HG03025 (cell line): ENCODE results near the gene PIGU.

ENCODE experiments used
- ATAC-seq: cut with Tn5 transposase; IDR thresholded peaks from one replicate; pipeline ENCODE4 v1.9.1; 2021; ENCODE audit warnings: mild to moderate bottlenecking, moderate library complexity; ENCODE audit not compliant: unreplicated experiment, low FRiP score

PIGU gene

DNA sequence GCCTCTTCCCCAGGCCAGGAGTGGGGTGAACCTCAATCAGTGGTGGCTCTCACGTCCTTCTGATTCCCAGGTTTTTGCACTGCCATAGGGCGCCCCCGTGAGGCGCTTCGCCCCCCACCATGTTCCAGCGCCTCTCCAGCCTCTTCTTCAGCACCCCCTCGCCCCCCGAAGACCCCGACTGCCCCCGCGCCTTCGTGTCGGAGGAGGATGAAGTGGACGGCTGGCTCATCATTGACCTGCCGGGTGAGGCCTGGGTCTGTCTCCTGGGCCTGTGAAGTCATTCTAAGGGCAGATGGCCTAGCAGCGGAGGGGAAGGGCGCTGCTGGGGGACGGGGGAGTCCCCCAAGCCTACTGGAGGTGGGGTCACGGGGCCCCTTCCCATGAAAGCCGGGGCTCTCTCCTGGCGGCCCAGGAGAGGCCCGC lies 31.7 kb upstream of the PIGU start:
- ATAC-seq = no peak

GRCh38 chr20:34706912-34707784 lies 30.3 kb upstream of the PIGU start:
- ATAC-seq = no peak

GRCh38 chr20:34706302-34706875 lies 29.5 kb upstream of the PIGU start:
- no peak for ATAC-seq

GRCh38 chr20:34705397-34706301 lies 28.8 kb upstream of the PIGU start:
- no peak for ATAC-seq

DNA sequence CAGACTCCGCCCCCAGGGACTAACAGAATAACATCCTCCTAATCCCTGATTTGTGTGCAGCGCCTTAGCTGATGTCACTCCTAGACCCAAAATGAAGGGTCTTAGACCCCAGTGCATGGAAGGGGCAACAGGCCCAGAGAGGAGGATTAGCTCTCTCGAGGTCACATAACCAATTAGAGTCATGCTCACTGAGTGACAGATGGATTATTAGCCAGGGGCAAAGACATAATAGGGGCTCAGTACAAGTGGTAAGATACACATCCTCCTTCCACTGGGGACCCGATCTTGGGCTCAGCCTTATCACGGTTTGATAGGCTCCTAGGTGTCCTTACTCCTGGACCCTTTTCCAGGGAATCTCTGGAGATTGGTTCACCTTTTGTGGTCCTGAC lies 28.1 kb upstream of the PIGU start:
- no peak for ATAC-seq

- ATAC-seq = peak; percentile 45
Measured at GRCh38 chr20:34704177-34705007, 27.5 kb upstream of the PIGU start, which contains the start of gene TP53INP2. TP53INP2 (plus strand) TSS chr20:34704344; CDS start chr20:34708740, 4,396 bp downstream.

DNA sequence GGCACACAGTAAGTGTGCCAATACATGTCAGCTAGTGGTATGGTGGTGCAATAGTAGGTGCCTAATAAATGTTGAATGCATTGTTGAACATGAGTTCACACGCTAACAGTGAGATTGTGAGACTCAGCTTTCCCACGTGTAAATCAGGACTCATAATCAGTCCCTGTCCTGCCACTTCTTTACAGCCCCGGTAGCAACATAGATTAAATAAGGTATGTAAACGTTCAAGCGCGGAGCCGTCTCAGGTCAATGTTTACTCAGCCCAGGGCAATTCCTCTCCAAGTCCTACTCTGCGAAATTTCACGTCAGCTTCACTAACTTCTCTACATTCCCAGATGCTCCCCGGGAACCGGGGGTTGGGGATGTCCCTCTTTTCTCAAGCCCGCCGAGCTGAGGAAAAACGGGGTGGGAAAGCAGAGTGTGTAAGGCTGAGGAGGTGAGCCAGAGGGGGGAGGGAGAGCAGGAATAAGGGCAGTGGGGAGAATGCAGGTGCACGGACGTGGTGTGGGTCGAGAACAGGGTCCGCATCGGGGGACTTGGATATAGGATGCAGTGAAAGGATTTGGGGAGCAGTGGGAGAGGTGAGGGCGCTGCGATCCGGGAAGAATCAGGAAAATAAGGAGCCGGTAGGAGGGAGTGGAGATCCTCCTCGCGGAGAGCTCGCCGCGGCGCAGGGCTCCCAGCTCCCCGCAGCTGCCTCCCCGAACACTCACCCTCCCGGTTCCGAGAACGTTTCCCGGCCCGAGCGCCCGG lies 26.7 kb upstream of the PIGU start:
- ATAC-seq = no peak

DNA sequence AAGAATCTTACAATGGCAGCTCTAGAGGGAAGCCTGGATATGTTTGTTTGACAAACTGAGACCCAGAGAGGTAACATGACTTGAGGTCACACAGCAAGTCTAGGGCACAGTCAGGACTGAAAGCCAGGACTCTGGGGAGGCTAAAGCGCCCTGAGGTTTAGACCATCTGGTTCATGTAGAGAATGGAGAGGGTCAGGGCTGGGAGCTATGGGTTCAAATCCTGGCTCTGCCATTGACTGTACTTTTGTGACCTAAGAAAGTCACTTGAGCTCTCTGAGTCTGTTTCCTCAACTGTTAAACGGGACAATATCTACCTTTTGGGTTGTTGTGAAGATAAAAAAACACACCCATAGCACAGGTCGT lies 26.1 kb upstream of the PIGU start:
- ATAC-seq = no peak

DNA sequence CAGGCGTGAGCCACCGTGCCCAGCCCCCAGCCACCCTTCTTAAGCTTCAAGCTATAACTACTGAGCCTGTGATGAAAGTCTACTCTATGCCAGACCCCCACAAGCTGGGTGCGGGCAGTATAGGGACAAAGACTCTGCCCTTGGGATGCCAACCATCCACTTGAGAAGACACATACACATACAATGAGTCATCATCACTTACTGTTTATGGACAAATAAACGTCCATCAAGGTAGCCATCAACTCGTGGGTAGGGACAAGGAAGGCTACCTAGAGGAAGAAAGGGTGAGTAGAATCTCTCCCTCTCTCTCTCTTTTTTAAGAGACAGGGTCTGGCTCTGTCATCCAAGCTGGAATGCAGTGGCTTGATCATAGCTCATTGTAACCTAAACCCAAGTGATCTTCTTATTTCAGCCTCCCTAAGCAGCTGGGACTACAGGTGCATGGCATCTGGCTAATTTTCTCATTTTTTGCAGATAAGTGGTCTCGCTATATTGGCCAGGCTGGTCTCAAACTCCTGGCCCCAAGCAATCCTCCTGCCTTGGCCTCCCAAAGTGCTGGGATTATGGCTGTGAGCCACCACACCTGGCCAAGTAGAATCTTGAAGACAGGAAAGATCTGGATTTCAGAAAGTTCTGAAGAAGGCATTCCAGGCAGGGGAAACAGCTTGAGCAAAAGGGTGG lies 24.7 kb upstream of the PIGU start:
- ATAC-seq = no peak

DNA sequence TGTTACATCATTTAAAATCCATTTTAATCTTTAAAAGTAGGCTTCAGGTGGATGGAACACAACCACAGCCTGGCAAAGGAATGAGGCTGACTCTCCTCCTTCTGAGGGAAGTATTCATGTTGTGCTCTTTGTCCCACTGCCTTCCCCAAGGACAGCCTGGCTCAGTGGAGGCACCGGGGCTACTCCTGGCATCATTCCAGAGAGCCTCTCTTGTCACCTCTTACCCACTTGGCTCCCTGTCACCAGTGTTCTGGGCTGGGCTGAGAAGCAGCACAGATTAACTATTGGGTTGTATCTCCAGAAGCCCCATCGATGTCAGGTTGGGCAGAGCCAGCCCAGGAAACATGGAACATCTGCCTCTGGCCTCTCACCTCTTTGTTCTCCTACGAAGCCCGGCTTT lies 16.5 kb upstream of the PIGU start:
- ATAC-seq = no peak

- no peak for ATAC-seq
Measured at GRCh38 chr20:34691838-34692237, 14.9 kb upstream of the PIGU start.

GRCh38 chr20:34689486-34689885 lies 12.6 kb upstream of the PIGU start:
- no peak for ATAC-seq

- no peak for ATAC-seq
Measured at GRCh38 chr20:34683667-34684066, 6.8 kb upstream of the PIGU start.

GRCh38 chr20:34680586-34681175 lies 3.8 kb upstream of the PIGU start:
- ATAC-seq = no peak

DNA sequence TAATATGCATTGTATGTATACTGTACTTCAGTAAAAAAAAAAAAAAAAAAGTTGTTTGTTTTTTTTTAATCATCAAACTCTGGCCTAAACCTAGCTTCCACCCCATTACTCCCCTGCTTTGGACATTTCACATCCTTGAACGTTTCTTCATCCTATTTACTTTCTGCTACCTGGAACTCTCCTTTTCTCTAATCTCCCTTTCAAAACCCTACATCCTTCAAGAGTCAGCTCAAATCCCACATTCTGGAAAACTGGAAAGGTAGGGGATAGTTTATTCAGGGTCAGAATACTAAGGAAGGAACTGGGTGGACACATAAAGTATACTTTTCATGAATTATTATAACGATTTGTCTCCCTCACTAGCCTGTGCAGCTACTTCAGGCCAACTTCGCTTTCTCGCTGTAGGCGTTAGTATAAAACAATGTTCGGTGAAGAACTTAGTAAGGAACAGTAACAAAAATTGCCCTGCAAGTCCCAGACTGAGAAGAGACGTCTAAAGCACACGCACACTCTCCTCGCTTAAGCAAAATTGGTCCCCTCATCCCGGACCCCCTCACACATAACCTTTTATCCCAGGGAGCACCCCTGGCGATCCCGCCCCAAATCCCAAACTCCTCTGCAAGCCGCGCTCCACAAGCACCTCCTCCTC lies 775 bp downstream of the PIGU start:
- ATAC-seq = no peak

- no peak for ATAC-seq
Measured at GRCh38 chr20:34675561-34675960, 1.3 kb downstream of the PIGU start.

DNA sequence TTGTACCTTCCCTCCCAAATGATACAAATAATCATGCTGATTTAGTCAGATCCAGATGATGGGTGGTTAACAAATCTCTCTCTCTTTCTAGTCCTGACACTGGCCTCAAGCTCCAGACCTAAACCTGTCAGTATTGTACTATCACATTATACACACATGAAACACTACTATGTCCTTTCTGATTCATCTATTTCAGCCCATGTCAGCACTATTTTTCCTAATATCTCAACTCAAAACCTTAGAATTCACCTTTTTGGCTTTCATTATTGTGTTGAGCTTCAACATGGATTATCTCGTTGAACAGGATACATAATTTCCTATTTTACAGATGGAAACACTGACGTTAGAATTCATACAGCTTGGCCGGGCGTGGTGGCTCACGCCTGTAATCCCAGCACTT lies 3.5 kb downstream of the PIGU start:
- no peak for ATAC-seq

DNA sequence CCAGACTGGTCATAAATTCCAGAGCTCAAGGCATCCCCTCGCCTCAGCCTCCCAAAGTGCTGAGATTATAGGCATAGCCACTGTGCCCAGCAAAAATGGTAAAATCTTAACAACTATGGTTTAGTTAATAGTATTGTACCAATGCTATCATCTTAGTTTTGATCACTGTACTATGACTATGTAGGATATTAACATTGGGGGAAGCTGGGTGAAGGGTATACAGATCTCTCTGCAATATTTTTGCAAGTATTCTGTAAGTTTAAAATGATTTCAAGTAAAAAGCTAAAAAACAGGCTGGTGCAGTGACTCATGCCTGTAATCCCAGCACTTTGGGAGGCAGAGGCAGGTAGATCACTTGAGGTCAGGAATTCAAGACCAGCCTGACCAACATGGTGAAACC lies 7.8 kb downstream of the PIGU start:
- no peak for ATAC-seq
